Measurements from ENCODE around the gene DPPA5.

The DPPA5 gene

DNA sequence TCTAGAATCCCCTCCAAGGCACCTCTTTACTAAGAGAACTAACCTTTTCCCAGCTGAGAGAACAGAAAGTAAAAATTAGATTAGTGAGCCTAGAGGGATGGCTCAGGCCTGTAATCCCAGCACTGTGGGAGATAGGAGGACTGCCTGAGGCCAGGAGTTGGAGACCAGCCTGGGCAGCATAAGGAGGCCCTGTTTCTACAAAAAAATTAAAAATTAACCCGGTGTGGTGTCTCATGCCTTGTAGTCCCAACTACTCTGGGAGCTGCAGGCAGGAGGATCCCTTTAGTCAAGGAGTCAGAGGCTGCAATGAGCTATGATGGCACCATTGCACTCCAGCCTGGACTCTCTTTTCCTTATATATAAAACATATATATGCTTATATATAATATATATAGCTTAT, 21.1 kb upstream of the DPPA5 start:
- DNase-seq = no peak
- no peak for TF ChIP-seq GATA1 (IDR thresholded peaks at IDR 0.05; ENCODE audit: low read depth, low read length)
- no peak for TF ChIP-seq POLR2A (IDR thresholded peaks at IDR 0.05; ENCODE audit: low read length)

DNA sequence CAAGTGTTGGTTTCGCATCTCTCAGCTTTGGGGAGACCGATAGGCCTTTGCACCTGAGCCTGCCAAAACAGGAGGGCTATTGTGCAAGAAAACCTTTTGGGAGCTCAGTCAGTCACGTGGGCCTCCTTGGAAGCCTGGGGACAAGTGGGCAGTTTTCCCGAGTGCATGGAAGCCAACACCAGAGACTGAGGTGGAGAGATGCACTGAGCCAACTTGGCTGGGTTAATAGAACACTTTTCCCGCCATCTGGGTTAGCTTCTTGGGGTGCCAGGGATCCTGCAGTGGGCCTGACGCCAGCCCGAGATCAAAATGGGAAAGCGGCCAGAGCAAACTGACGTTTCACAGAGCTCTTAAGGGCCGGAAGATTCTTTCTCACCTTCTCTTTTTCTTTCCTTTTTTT, 18.4 kb upstream of the DPPA5 start:
- DNase-seq = no peak
- TF ChIP-seq GATA1 (IDR thresholded peaks at IDR 0.05; ENCODE audit: low read depth, low read length) (no peak), POLR2A (IDR thresholded peaks at IDR 0.05; ENCODE audit: low read length) (no peak)

DNA sequence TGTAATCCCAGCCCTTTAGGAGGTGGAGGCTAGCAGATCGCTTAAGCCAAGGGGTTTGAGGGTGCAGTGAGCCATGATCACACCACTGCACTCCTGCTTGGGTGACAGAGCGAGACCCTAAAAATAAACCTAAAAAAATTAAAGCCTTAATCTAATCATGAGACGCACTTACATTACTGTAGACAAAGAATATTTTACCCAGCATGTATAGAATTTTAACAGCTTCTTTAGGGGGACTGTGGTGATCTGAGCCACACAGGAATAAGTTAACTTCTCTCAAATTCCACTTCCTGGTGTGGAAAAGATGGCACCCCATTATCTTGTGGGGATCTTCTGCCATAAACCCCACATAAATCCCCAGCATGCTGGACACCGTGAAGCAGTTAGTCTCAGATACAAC, 17.9 kb upstream of the DPPA5 start:
- DNase-seq = no peak
- TF ChIP-seq GATA1 (IDR thresholded peaks at IDR 0.05; ENCODE audit: low read depth, low read length) (no peak), POLR2A (IDR thresholded peaks at IDR 0.05; ENCODE audit: low read length) (no peak)

DNA sequence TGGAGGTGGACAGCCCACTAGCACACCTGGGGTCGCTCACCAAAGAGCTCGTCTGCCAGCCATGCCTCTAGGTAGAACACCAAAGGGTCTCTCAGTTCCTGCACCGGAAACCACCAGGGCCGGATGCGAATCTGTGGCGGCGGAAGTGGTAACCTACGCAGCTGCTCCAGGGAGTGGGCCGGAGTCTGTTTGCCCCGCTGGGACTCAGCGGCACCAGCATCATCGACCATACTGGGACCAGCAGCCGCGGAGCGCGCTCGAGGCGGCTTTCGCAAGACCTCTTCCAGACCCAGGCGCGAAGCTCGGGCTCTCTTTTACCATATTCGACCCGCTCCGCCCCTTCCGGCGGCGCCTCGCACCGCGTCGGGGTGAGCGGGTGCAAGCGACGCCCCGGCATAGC, 15.5 kb upstream of the DPPA5 start, which contains the start of gene OOEP:
TSS of gene OOEP (minus strand) at position 335 of the 400 bp plus-strand sequence. CDS start at position 230, 105 bp downstream.
- no peak for DNase-seq
- TF ChIP-seq POLR2A (IDR thresholded peaks at IDR 0.05; ENCODE audit: low read length) (no peak), GATA1 (IDR thresholded peaks at IDR 0.05; ENCODE audit: low read depth, low read length) (no peak)

DNA sequence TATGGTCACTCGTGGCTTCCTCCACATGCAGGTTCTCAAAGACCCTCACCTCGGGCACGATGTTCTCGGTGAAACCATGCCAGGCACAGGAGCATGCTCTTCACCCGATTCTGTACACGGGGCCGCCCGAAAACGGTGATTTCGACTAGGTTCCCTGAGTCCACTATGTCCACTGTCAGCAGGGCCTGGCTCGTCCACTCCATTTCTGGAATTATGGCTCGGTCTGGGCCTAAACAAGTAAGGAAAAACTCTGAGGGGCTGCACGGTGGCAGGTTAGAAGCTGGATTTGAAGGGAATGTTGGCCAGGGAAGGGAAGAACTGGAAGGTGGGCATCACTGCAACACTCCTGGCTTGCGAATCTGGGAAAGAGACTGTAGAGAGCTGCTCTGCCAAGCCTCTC, 15.1 kb upstream of the DPPA5 start:
- TF ChIP-seq GATA1 (IDR thresholded peaks at IDR 0.05; ENCODE audit: low read depth, low read length) = no peak
- no peak for TF ChIP-seq POLR2A (IDR thresholded peaks at IDR 0.05; ENCODE audit: low read length)

DNA sequence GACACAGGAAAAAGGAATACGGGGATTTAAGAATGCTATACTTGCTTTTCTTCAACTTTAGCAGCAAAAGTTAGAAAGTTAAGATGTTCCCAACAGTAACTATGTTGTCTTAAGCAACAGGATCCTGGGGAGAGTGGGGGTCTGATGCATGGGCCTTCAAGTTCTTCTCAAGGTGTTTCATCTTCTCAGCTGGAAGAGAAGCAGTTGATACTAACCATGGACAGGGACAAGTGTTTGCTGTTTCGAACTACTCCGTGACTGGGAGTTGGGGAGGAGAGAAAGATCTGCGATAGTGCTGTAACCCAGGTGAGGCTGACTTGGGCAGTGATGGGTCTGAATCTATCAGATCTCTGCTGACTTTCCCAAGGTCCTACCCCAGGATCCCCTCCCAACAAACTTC, 14.6 kb upstream of the DPPA5 start:
- DNase-seq = no peak
- no peak for TF ChIP-seq POLR2A (IDR thresholded peaks at IDR 0.05; ENCODE audit: low read length)
- TF ChIP-seq GATA1 (IDR thresholded peaks at IDR 0.05; ENCODE audit: low read depth, low read length) = no peak

More for the DNA sequence above, 15.1 kb upstream of the DPPA5 start:
- no peak for DNase-seq

DNA sequence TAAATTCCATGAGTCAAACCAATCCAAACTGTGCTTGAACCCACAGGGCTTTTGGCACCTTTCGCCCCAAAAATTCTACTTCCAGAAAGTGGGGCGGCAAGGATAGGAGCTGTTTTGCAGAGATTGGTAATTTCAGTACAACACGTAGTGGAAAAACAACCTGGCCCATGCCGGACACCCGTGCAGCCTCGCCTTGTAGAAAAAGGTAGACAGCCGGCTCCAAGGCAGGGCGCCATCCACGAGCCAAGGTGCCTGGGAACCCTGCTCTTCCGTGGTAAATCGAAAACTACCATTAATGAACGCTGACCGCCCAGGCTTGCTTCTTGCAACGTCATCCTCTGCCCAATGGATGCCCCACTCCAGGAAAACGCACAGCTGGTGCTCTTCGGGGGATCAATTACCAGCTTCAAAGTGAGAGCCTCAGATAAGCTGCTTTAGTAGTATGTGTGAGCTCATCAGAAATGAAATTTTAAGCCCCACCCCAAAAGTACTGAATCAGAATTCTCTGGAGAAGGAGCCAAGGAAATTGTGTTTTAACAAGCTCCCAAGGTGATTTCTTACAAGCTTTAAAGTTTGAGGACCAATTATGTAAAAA, 13.8 kb upstream of the DPPA5 start:
- TF ChIP-seq POLR2A (IDR thresholded peaks at IDR 0.05; ENCODE audit: low read length) (no peak), GATA1 (IDR thresholded peaks at IDR 0.05; ENCODE audit: low read depth, low read length) (no peak)

DNA sequence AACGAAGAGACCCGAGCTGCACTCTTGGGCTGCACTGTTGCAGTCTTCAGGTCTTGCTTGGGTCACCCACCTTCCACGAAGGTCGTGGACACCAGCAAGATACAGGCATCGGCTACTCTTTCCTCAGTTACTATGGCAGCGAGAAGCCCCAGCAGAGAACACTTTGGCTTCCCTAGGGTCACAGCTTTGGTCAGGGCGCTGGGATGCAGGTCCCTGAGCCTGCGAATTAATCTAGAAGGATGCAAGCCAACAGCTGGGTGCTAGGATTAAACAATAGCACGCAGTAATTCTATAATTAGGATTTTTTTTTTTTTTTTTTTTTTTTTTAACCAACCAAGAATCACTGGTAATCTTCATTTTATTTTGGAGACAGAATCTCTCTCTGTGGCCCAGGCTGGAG, 10.5 kb upstream of the DPPA5 start:
- DNase-seq = no peak
- TF ChIP-seq GATA1 (IDR thresholded peaks at IDR 0.05; ENCODE audit: low read depth, low read length) (no peak), POLR2A (IDR thresholded peaks at IDR 0.05; ENCODE audit: low read length) (no peak)

More for the DNA sequence above, 13.8 kb upstream of the DPPA5 start:
- no peak for DNase-seq

DNA sequence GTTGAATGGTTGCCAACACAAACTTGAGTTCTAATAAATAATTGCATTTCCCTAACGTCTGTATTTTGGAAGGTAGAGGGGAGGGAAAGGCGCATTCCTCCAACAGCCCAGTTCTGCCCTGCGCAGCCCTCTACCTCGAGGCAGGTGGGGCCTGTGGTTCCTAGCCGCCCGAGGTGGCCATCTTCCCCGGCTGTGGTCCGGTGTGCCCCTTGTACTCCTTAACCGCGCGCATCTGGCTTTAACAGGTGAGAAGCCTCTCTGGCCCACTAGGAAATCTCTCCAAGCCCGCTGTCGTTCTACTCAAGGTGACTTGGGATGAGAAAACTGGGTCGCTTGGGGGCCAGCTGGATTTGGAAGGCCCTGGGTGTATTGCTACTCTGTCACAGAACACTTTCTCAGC, 10.0 kb upstream of the DPPA5 start:
- no peak for DNase-seq
- TF ChIP-seq GATA1 (IDR thresholded peaks at IDR 0.05; ENCODE audit: low read depth, low read length) (no peak), POLR2A (IDR thresholded peaks at IDR 0.05; ENCODE audit: low read length) (no peak)

DNA sequence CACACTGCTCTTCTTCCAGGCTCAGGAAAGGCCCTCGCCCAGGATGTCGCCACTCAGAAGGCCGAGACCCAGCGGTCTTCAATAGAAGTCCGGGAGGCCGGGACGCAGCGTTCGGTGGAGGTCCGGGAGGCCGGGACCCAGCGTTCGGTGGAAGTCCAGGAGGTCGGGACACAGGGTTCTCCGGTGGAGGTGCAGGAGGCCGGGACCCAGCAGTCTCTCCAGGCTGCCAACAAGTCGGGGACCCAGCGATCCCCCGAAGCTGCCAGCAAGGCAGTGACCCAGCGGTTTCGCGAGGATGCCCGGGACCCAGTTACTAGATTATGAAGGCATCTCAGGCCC, 9.4 kb upstream of the DPPA5 start:
- TF ChIP-seq POLR2A (IDR thresholded peaks at IDR 0.05; ENCODE audit: low read length) (no peak), GATA1 (IDR thresholded peaks at IDR 0.05; ENCODE audit: low read depth, low read length) (no peak)
- DNase-seq = no peak

DNA sequence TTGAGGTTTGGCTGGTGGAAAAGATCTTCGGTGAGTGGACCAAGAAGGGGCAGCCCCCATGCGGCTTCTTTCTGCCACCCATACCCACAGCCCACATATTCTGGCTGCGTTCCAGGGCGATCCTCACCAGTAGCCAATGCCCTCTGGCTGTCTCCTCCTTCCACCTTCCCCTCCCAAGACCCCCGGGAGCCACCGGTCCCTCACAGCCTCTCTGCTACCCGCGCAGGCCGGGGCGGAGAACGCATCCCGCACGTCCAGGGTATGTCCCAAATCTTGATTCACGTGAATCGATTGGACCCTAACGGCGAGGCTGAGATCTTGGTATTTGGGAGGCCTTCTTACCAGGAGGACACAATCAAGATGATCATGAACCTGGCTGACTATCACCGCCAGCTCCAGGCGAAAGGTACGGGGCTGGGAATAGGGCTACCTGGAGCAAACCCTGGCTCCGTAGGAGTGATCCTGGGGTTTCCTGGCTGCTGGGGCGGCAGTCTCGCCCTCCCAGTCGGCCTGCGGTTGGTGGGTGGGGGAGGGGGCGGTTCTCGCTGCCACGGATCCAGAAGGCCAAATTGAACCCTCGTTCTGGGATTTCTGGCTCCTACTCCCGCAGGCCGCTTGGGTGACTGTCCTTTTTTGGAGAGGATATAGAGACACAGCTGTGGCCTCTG, 8.9 kb upstream of the DPPA5 start:
- TF ChIP-seq POLR2A (IDR thresholded peaks at IDR 0.05; ENCODE audit: low read length) (no peak), GATA1 (IDR thresholded peaks at IDR 0.05; ENCODE audit: low read depth, low read length) (no peak)
- DNase-seq = no peak

DNA sequence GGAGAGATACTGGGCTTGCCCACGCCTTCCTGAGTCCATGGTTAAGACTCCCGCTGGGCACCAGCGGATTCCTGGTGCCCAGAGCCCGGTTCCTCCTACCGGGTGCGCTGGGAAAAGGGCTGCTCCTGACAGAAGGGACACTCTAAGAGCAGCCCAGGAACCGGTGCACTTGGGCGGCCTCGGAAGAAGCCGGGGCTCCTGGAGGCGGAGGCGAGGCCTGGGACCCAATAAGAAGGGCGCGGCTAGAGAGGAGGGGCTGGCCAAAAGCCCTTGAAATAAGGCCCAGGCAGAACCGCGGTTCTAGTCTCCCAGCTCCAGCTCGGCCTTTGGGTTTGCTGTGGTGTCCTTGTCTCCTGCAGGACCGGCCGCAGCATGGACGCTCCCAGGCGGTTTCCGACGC, 8.3 kb upstream of the DPPA5 start, which contains the start of gene KHDC3L:
TSS of gene KHDC3L (plus strand) at position 301 of the 400 bp plus-strand sequence. CDS start at position 373, 72 bp downstream.
- TF ChIP-seq GATA1 (IDR thresholded peaks at IDR 0.05; ENCODE audit: low read depth, low read length) = no peak
- TF ChIP-seq POLR2A (IDR thresholded peaks at IDR 0.05; ENCODE audit: low read length) = no peak
- DNase-seq = no peak

DNA sequence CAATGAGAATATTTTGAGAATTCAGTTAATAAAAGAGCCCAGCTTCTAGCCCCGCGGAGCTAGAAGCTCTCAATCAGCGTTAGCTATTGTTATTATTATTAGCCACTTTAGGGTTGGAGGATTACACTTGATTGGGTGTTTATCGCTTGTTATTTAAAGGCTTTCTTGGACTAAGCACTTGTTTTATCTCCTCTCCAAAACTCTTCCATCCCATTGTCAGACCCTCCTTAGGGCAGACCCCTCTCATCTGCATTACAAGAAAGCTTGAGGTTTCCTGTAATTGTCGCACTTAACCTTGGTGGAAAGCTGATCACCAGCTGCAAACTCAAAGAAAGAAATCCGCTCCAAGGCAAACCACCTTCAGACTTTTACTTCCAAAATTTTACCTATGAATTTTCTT, 4.8 kb downstream of the DPPA5 start:
- no peak for TF ChIP-seq GATA1 (IDR thresholded peaks at IDR 0.05; ENCODE audit: low read depth, low read length)
- TF ChIP-seq POLR2A (IDR thresholded peaks at IDR 0.05; ENCODE audit: low read length) = no peak
- no peak for DNase-seq

DNA sequence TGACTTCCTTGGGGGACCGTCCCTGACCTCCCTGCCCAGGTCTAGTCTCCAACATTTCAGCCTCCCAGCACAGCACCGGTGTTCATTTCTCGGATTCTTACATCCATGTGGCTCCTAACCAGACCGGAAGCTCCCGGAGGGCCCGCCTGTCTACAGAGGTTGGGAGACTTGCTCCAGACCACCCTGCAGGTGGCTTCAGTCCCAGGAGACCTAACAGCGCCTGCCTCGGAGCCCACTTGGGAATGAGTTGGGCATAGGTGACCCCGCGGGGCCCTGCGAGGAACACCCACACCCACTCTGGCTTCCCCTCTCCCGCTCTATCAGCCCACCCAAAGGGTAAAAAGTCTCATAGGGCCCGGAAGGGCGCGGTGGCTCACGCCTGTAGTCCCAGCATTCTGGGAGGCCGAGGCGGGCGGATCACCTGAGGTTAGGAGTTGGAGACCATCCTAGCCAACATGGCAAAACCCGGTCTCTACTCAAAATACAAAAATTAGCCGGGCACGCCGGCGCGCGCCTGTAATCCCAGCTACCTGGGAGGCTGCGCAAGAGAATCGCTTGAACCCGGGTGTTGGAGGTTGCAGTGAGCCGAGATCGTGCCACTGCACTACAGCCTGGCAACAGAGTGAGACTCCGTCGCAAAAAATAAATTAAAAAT, 5.4 kb downstream of the DPPA5 start:
- TF ChIP-seq POLR2A (IDR thresholded peaks at IDR 0.05; ENCODE audit: low read length) = no peak
- no peak for TF ChIP-seq GATA1 (IDR thresholded peaks at IDR 0.05; ENCODE audit: low read depth, low read length)
- DNase-seq = no peak

DNA sequence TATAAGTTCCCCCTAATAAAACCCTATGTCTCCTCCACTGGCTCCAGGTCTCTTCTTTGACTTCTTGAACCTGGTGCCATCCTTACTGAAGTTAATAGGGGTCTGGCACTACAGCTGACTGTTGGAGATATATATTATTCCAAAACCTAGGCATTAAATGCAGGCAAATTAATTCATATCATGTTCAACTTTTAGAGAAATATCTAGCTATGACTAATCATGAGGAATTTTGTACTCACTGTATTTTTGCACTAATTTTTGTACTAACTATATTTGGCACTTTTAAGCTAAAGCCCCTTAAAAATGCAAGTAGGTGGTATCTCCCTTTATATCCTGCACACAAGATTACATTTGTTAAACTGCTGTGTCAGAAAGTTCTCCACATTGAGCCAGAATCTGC, 10.9 kb downstream of the DPPA5 start:
- TF ChIP-seq POLR2A (IDR thresholded peaks at IDR 0.05; ENCODE audit: low read length) (no peak), GATA1 (IDR thresholded peaks at IDR 0.05; ENCODE audit: low read depth, low read length) (no peak)
- DNase-seq = no peak
